Right lobe of liver (tissue), 6 donors: ENCODE measurements around the gene MPDZ. TPM values are rescaled to one million over a fixed set of nuclear protein-coding genes. Genes with fewer than 3 reads are reported as not detected.

ENCODE experiments used
- ATAC-seq, 4 donors: fragments of 200-7000 bp; cut with Tn5 transposase; one replicate each; pipeline ENCODE4 v1.9.1; 2020; ENCODE audit warnings: mild to moderate bottlenecking in 4 of 4, moderate library complexity in 4 of 4
- DNase-seq, 3 donors: peaks; one replicate each; pipeline ENCODE4 v3.0.0-alpha.2; 2020
- H3K27ac ChIP-seq, 3 donors: fragments of 200-600 bp; one replicate each; pipeline ENCODE4 v1.8.0; 2022
- H3K27me3 ChIP-seq, 2 donors: fragments of 200-600 bp; one replicate each; pipeline ENCODE4 v1.8.0; 2022
- H3K36me3 ChIP-seq, 4 donors: fragments of 200-600 bp; sonication (generic) in 1 of 4; one replicate each; pipeline versions ENCODE4 v1.5.1 to v1.8.0; 2017 to 2022; ENCODE audit warnings: control low read depth in 1 of 4
- H3K4me1 ChIP-seq, 4 donors: fragments of 200-600 bp; sonication (generic) in 1 of 4; one replicate each; pipeline versions ENCODE4 v1.5.1 to v1.8.0; 2017 to 2022; ENCODE audit warnings: control low read depth in 1 of 4
- H3K4me3 ChIP-seq, 3 donors: fragments of 200-600 bp; one replicate each; pipeline ENCODE4 v1.8.0; 2022
- H3K9me3 ChIP-seq, 4 donors: fragments of 200-600 bp; sonication (generic) in 1 of 4; one replicate each; pipeline versions ENCODE4 v1.5.1 to v1.8.0; 2017 to 2022; ENCODE audit warnings: control low read depth in 1 of 4
- CTCF ChIP-seq, 4 donors: fragments of 200-600 bp in 3 of 4; fragments of 450-650 bp in 1 of 4; IDR thresholded peaks; one replicate each; pipeline versions ENCODE4 v1.5.1 to v1.8.0; 2016 to 2022; ENCODE audit warnings: antibody characterized with exemption in 4 of 4, mild to moderate bottlenecking in 2 of 4
- POLR2A ChIP-seq: fragments of 450-650 bp; IDR thresholded peaks from one replicate; pipeline ENCODE4 v1.6.1; 2017; ENCODE audit warnings: antibody characterized with exemption, mild to moderate bottlenecking
- WGBS: methylation state at CpG from one replicate; pipeline ENCODE4 v1.1.6; 2018; ENCODE audit warnings: low coverage, low lambda C conversion rate; ENCODE audit not compliant: insufficient coverage; ENCODE audit errors: missing lambda C conversion rate; 5-methylcytosine and 5-hydroxymethylcytosine counted together
- intact Hi-C, 2 donors: fragments of 100-400 bp; cut with DNase I; formaldehyde crosslinking; loops; one replicate each; pipeline versions ENCODE4 v1.11.2 to v1.14.1; 2022
- total RNA-seq, 6 experiments: library from RNA; depleted of rRNA in 2 of 6; stranded (reverse); fragments of >200 nt in 2 of 6; fragmentation: NEBNext Ultra II Directional in 3 of 6; extraction: Animal tissue kit (Norgen Biotek cat#: 25700) in 3 of 6; gene quantifications; one replicate each; pipeline versions ENCODE4 v1.1.0 to v1.2.4, GENCODE V29; 2016 to 2023
- donor health status: DM: no; HTN: yes; CAD: no.
- donor health status: DM: no; HTN: no; CAD: no.
- donor health status: DM: no; HTN: no; CAD: no.
- donor health status: DM: no; HTN: yes; CAD: no.
- donor health status: DM: no; HTN: yes; CAD: no.

MPDZ gene
- total RNA-seq, 6 experiments from 2014 or later: 29.3 to 62.8 (median 49.3) TPM

GRCh38 chr9:13163287-13163686 is 116.2 kb downstream of the MPDZ start:
- no peak overlapping the region for H3K4me3 ChIP-seq
- TF ChIP-seq POLR2A (no peak), CTCF (IDR thresholded peaks at IDR 0.05) (no peak)
- DNase-seq (no peak), ATAC-seq (no peak)
- no peaks in the 10 kb centered on the region for H3K27me3 ChIP-seq
- WGBS: 64% methylated on average over 2 of the region's 2 CpGs
- no peak overlapping the region for H3K27ac ChIP-seq
- H3K4me1 ChIP-seq: peaks cover 0 to 7% (median 0%) of the 10 kb centered on the region in 4 donors
- H3K36me3 ChIP-seq: peaks cover 0 to 12% (median 2%) of the 10 kb centered on the region in 4 donors
- H3K9me3 ChIP-seq: no peaks in the 10 kb centered on the region
- intact Hi-C loops: no loop called here

- ATAC-seq: no peak
- WGBS: 88% methylated on average over 1 of the region's 1 CpG
- DNase-seq: no peak
- H3K36me3 ChIP-seq: peaks cover 0 to 23% (median under 1%) of the 10 kb centered on the region in 4 donors
- H3K4me3 ChIP-seq: no peak overlapping the region
- H3K4me1 ChIP-seq: peaks cover 0 to 7% (median 0%) of the 10 kb centered on the region in 4 donors
- no peaks in the 10 kb centered on the region for H3K9me3 ChIP-seq
- intact Hi-C loops: no loop called here
- no peak overlapping the region for H3K27ac ChIP-seq
- TF ChIP-seq POLR2A (no peak), CTCF (IDR thresholded peaks at IDR 0.05) (no peak)
- H3K27me3 ChIP-seq: no peaks in the 10 kb centered on the region
These were observed 119.4 kb downstream of the MPDZ start for GRCh38 chr9:13160051-13160450.

GRCh38 chr9:13158986-13159385 is 120.5 kb downstream of the MPDZ start:
- no peak for DNase-seq
- 74% methylated on average over 3 of the region's 3 CpGs for WGBS

GRCh38 chr9:13151489-13151888 is 128.0 kb downstream of the MPDZ start:
- no peak overlapping the region for H3K4me3 ChIP-seq
- no peaks in the 10 kb centered on the region for H3K9me3 ChIP-seq
- TF ChIP-seq POLR2A: no peak
- no peak for TF ChIP-seq CTCF (IDR thresholded peaks at IDR 0.05)
- DNase-seq (no peak), ATAC-seq (no peak)
- H3K36me3 ChIP-seq: peaks cover 0 to 7% (median 0%) of the 10 kb centered on the region in 4 donors
- 100% methylated on average over 1 of the region's 1 CpG for WGBS
- no peaks in the 10 kb centered on the region for H3K27me3 ChIP-seq
- H3K4me1 ChIP-seq: peaks cover 0 to 11% (median 0%) of the 10 kb centered on the region in 4 donors
- H3K27ac ChIP-seq: no peak overlapping the region
- intact Hi-C loops: no loop called here

More at GRCh38 chr9:13158986-13159385, 120.5 kb downstream of the MPDZ start:
- TF ChIP-seq POLR2A (no peak), CTCF (IDR thresholded peaks at IDR 0.05) (no peak)
- H3K4me1 ChIP-seq: no peaks in the 10 kb centered on the region
- no peaks in the 10 kb centered on the region for H3K9me3 ChIP-seq
- H3K4me3 ChIP-seq: no peak overlapping the region
- peaks cover 0 to 23% (median under 1%) of the 10 kb centered on the region in 4 donors for H3K36me3 ChIP-seq
- intact Hi-C loops: no loop called here
- no peak overlapping the region for H3K27ac ChIP-seq
- no peaks in the 10 kb centered on the region for H3K27me3 ChIP-seq
- ATAC-seq: no peak

GRCh38 chr9:13149454-13149853 is 130.0 kb downstream of the MPDZ start:
- H3K4me3 ChIP-seq: no peak overlapping the region
- ATAC-seq: peak; percentile 86 to 98 (median 91)
- intact Hi-C loops: no loop called here
- no peak overlapping the region for H3K27ac ChIP-seq
- H3K4me1 ChIP-seq: peaks cover 0 to 11% (median 0%) of the 10 kb centered on the region in 4 donors
- peak; percentile 51 to 60 (median 54) for DNase-seq
- H3K9me3 ChIP-seq: no peaks in the 10 kb centered on the region
- H3K36me3 ChIP-seq: peaks cover 0 to 5% (median 0%) of the 10 kb centered on the region in 4 donors
- no peak for TF ChIP-seq CTCF (IDR thresholded peaks at IDR 0.05)
- no peak for TF ChIP-seq POLR2A
- no peaks in the 10 kb centered on the region for H3K27me3 ChIP-seq
